Suppressor macrophage treated with lipopolysaccharide for 1 hour (primary cell): ENCODE data around the gene SRD5A3.
A peak's percentile ranks its signal among the peaks of the same experiment; 100 is the strongest.

Experiments
- DNase-seq, 3 donors: peaks; one replicate each; pipeline ENCODE4 v3.0.0-alpha.2; 2020 to 2022

Gene SRD5A3

DNA sequence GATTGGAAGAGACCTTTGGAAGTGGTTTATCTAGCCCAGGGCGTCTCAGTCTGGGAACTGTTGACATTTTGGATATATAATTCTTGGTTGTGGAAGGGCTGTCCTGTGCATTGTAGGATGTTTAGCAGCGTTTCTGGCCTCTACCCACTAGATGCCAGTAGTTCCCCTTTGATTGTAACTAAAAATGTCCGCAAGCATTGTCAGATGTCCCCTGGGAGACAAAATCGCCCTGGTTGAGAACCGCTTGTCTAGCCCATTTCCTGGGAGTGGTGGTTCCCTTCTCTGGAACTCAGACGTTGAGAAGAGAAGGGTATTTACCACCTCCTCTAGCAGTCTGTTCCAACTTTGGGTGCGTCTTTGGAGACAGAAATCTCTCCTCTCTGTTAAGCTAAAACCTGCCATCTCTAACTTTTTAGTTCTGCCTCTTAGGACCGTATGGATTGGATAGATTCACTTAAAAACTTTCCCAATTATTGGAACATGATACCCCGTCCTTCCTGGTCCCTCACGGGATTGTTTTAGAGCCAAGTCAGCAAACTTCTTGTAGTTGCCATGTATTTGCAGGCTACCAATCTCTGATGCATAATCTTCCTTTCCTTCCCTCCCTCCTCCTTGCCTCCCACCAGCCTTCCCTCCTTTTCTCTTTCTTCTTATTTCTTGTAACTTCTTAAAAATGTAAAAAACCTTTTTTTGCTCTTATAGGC, 63.6 kb downstream of the SRD5A3 start:
- peak in 2 of 3 donors; percentile 7 to 32 for DNase-seq

DNA sequence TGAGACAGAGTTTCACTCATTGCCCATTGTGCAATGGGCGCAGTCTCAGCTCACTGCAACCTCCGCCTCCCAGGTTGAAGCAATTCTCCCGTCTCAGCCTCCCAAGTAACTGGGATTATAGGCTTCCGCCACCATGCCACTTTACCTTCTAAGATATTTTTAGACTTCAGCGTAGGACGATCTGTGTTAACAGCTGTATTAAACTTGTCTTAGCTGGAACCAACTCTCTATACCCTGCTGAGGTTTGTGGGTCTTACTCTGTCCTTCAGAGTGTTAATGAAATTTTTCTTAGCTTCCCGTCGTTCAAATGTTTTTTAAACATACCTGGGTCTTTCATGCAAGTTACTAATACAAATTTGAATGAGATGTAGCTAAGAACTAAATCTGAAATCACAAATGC, 64.4 kb downstream of the SRD5A3 start:
- no peak for DNase-seq

DNA sequence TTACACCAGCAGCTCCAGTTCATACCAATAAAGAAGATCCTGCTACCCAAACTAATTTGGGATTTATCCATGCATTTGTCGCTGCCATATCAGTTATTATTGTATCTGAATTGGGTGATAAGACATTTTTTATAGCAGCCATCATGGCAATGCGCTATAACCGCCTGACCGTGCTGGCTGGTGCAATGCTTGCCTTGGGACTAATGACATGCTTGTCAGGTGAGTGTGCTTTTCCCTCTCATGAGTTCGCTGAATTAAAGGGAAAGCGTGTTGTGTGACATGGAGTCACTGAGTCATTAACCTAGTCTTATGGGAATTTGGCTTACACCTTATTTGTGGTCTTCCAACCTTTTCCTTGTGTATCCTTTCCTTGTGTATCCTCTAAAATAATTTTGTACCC, 65.6 kb downstream of the SRD5A3 start:
- DNase-seq, result no peak

- DNase-seq, result no peak
Measured at GRCh38 chr4:55416176-55416575, 70.1 kb downstream of the SRD5A3 start.
